Activated CD8-positive, alpha-beta T cell treated with anti-CD3 and anti-CD28 coated beads, Interleukin-2, amount 10 ng/mL, durations not matched to agents 7 days and 5 days (primary cell): ENCODE results near the gene SLC16A7. TPM values are rescaled to one million over a fixed set of nuclear protein-coding genes. Genes with fewer than 3 reads are reported as not detected.
"Not testable (repeated sequence)": the region's sequence is repeated elsewhere in the genome, so short reads cannot be mapped to it uniquely, and the experiment has no call there.

ENCODE experiments used
- ATAC-seq: fragments of 150-1000 bp; cut with Tn5 transposase; one replicate; pipeline ENCODE4 v1.10.0; 2021; ENCODE audit warnings: moderate library complexity
- CTCF ChIA-PET: fragments of 350-600 bp; sonication (Branson Sonifier 250); formaldehyde crosslinking; loops from one replicate; lab custom pipeline; 2021; ENCODE audit warnings: antibody characterized with exemption; lab: Charles Lee
- POLR2A ChIA-PET: fragments of 350-600 bp; sonication (Branson Sonifier 250); formaldehyde crosslinking; loops from one replicate; lab custom pipeline; 2021; ENCODE audit warnings: antibody characterized with exemption; lab: Charles Lee
- DNase-seq: peaks from one replicate; pipeline ENCODE4 v3.0.0-alpha.2; 2020
- H3K27ac Mint-ChIP-seq: one replicate; pipeline ENCODE4 v1.8.0; 2021; ENCODE audit warnings: mild to moderate bottlenecking, mixed read lengths
- H3K27me3 Mint-ChIP-seq: one replicate; pipeline ENCODE4 v1.8.0; 2021; ENCODE audit warnings: low read depth, mixed read lengths
- H3K36me3 Mint-ChIP-seq: one replicate; pipeline ENCODE4 v1.8.0; 2021; ENCODE audit warnings: low read depth, mixed read lengths
- H3K4me1 Mint-ChIP-seq: one replicate; pipeline ENCODE4 v1.8.0; 2021; ENCODE audit warnings: low read depth, mixed read lengths
- H3K4me3 Mint-ChIP-seq: one replicate; pipeline ENCODE4 v1.8.0; 2021; ENCODE audit warnings: mild to moderate bottlenecking, mixed read lengths
- H3K9me3 Mint-ChIP-seq: one replicate; pipeline ENCODE4 v1.8.0; 2022; ENCODE audit warnings: mixed read lengths; ENCODE audit not compliant: insufficient read depth
- total RNA-seq, 2 experiments: library from RNA; stranded (reverse); gene quantifications; one replicate each; pipeline ENCODE4 v1.2.3, GENCODE V29; 2021

Gene SLC16A7
- total RNA-seq, 2 experiments from 2014 or later = 35.9 to 38.8 TPM

DNA sequence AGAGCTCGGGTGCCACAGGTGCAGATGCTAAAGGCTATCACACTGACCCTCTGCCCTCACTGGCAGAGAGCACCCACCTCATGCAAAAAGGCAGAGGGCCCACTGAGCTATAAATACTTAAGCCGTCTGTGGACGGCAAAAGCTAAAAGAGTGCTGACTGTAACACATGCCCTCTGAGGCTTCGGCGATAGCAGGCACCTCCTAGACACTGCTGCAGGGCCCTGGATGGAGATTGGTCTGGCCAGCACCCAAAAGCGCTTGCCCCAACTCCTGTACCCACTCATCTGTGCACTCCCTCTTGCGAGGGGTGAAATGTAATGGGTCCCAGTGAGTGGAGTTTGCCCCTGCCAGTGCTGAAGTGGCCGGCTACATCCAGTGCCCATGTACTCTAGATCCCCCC is 148.7 kb downstream of the SLC16A7 start:
- no peak overlapping the region for H3K4me3 Mint-ChIP-seq
- no peak for DNase-seq
- H3K4me1 Mint-ChIP-seq = no peaks in the 10 kb centered on the region
- H3K27ac Mint-ChIP-seq = no peak overlapping the region
- H3K27me3 Mint-ChIP-seq = no peaks in the 10 kb centered on the region
- H3K9me3 Mint-ChIP-seq = peaks cover 1% of the 10 kb centered on the region
- peaks cover 21% of the 10 kb centered on the region for H3K36me3 Mint-ChIP-seq
- no peak for ATAC-seq
- POLR2A ChIA-PET = no interaction called here
- CTCF ChIA-PET = no interaction called here

DNA sequence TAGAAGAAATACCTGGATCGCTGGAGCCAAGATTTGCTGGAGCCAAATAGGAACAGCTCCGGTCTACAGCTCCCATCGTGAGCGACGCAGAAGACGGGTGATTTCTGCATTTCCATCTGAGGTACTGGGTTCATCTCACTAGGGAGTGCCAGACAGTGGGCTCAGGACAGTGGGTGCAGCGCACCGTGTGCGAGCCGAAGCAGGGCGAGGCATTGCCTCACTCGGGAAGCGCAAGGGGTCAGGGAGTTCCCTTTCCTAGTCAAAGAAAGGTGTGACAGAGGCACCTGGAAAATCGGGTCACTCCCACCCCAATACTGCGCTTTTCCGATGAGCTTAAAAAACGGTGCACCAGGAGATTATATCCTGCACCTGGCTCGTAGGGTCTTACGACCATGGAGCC is 155.3 kb downstream of the SLC16A7 start:
- ATAC-seq, H3K4me1 Mint-ChIP-seq, H3K27ac Mint-ChIP-seq, H3K4me3 Mint-ChIP-seq, POLR2A ChIA-PET, H3K27me3 Mint-ChIP-seq, CTCF ChIA-PET, DNase-seq: not testable (repeated sequence)
- Mint-ChIP-seq H3K9me3 (peaks cover 11% of the 10 kb centered on the region), H3K36me3 (peaks cover 18% of the 10 kb centered on the region)

DNA sequence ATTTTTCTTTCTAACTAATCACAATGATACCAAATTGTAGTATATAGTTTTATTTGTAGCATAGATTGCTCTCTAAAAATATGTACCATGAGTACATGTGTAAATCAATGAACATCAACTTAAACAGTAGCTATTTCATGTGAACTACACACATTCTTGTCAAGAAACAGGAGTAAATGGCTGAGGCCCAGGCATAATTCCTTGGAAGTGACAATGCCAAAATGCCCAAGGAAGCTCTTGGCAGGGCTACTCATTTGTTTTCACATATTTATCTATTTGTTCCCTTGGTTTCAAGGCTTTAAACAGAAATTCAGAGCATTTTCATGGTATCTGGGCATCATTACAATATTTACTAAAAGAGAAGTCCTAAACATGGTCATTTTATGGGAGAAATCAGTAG is 165.7 kb downstream of the SLC16A7 start:
- DNase-seq (no peak), ATAC-seq (no peak)
- peaks cover 2% of the 10 kb centered on the region for H3K4me1 Mint-ChIP-seq
- H3K4me3 Mint-ChIP-seq = no peak overlapping the region
- no peaks in the 10 kb centered on the region for H3K9me3 Mint-ChIP-seq
- no peaks in the 10 kb centered on the region for H3K27me3 Mint-ChIP-seq
- ChIA-PET POLR2A (no interaction called here), CTCF (no interaction called here)
- H3K36me3 Mint-ChIP-seq = peaks cover 2% of the 10 kb centered on the region
- no peak overlapping the region for H3K27ac Mint-ChIP-seq

DNA sequence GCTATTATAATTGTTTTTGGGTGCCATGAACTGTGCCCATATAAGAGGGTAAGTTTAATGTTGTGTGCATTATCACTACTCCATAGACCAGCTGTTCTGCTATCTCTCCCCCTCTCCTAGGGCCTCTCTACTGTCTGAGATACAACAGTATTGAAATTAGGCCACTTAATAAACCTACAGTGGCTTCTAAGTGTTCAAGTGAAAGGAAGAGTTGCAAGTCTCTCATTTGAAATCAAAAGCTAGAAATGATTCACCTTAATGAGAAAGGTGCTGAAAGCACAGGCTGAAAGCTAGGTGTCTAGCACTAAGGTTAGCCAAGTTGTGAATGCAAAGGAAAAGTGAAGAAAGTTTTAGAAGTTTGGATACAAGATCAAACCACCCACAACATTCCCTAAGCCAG is 168.0 kb downstream of the SLC16A7 start:
- Mint-ChIP-seq H3K4me1 (peaks cover 2% of the 10 kb centered on the region), H3K9me3 (no peaks in the 10 kb centered on the region), H3K27me3 (no peaks in the 10 kb centered on the region), H3K36me3 (peaks cover 8% of the 10 kb centered on the region), H3K4me3 (no peak overlapping the region), H3K27ac (no peak overlapping the region)
- ChIA-PET POLR2A (no interaction called here), CTCF (no interaction called here)
- ATAC-seq = no peak
- no peak for DNase-seq

DNA sequence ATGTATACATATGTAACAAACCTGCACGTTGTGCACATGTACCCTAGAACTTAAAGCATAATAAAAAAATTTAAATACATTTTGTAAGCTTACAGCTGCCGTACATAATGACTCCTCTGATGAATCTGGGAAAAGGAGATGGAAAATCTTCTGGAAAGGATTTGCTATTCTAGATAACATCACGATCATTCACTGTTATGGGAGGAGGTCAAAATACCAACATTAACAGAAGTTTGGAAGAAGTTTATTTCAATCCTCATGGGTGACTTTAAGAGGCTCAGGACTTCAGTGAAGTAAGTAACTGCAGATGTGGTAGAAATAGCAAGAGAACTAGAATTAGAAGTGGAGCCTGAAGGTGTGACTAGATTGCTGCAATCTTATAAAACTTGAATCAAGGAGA is 172.2 kb downstream of the SLC16A7 start:
- ATAC-seq (no peak), DNase-seq (no peak)
- POLR2A ChIA-PET = no interaction called here
- CTCF ChIA-PET = interaction anchor here (0.9 kb wide), 1 partner anchor 364 kb away, joined by 3 read pairs; no protein-coding TSS in a partner anchor
- no peak overlapping the region for H3K27ac Mint-ChIP-seq
- no peaks in the 10 kb centered on the region for H3K27me3 Mint-ChIP-seq
- H3K4me1 Mint-ChIP-seq = peaks cover 2% of the 10 kb centered on the region
- no peak overlapping the region for H3K4me3 Mint-ChIP-seq
- H3K36me3 Mint-ChIP-seq = peaks cover 8% of the 10 kb centered on the region
- no peaks in the 10 kb centered on the region for H3K9me3 Mint-ChIP-seq

DNA sequence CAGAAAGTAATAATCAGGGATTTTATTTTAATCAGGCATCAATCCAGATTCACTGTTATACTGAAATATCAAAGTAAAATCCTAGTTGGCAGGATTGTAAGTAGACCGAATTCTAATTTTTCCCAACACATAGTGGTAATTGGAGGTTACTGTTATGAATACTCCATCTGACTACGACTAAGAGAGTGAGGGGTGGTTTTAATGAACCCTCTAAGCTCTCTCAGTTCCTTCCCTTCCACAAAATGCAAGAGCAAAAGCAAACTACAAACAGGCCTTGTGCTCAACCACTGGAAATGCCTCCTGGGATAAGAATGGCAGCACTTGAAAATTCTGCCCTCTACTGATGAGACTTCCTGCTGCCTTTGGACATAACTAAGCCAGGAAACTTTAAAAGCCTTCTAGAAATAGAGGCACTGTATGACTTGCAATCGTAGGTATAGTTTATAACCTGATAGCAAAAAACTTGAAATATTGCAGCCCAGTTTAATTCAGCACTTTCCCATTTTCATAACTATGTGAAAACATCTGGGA is 184.8 kb downstream of the SLC16A7 start:
- Mint-ChIP-seq H3K27ac (no peak overlapping the region), H3K27me3 (no peaks in the 10 kb centered on the region), H3K4me3 (no peak overlapping the region), H3K36me3 (peaks cover 9% of the 10 kb centered on the region), H3K4me1 (no peaks in the 10 kb centered on the region), H3K9me3 (no peaks in the 10 kb centered on the region)
- DNase-seq (no peak), ATAC-seq (no peak)
- ChIA-PET POLR2A (no interaction called here), CTCF (no interaction called here)

DNA sequence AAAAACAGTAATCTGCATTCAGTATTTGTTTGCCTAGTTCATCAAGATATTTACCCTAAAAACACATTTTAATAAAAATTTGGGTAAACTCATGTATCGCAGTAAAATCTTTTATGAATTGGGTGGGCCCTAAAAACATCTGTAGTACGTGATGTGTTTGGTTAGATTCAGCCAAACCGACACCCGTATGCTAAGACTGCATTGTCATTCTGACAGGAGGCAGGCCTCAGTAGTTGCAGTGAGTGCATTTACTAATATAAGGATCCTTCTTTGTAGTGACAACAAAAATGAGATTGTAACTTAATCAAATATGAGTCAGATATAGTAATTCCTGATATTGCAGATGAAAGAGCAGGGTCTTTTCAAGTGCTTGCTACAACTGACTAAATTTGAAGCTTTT is 191.8 kb downstream of the SLC16A7 start:
- Mint-ChIP-seq H3K36me3 (peaks cover 6% of the 10 kb centered on the region), H3K9me3 (peaks cover 7% of the 10 kb centered on the region), H3K27me3 (no peaks in the 10 kb centered on the region), H3K27ac (no peak overlapping the region), H3K4me1 (no peaks in the 10 kb centered on the region), H3K4me3 (no peak overlapping the region)
- ATAC-seq (no peak), DNase-seq (no peak)
- ChIA-PET CTCF (no interaction called here), POLR2A (no interaction called here)

DNA sequence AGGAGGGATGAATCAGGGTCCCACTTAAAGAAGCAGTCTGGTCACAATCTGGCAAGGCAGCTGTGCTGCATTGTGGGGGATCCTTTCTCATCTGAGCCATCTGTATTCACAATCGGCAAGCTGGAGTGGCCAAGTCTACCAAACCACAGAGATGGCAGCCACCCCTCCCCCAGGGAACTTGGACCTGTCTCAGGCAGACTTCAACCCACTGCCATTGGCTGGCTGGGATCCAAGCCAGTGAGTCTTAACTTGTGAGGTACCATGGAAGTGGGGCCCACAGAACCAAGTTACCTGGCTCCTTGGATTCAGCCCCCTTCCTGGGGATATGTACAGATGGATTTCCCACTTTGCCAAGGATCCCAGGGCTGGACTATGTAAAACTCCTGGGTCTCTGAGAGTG is 196.8 kb downstream of the SLC16A7 start:
- ChIA-PET POLR2A (no interaction called here), CTCF (no interaction called here)
- Mint-ChIP-seq H3K27me3 (no peaks in the 10 kb centered on the region), H3K36me3 (peaks cover 15% of the 10 kb centered on the region), H3K9me3 (peaks cover 22% of the 10 kb centered on the region), H3K27ac (no peak overlapping the region), H3K4me3 (no peak overlapping the region), H3K4me1 (no peaks in the 10 kb centered on the region)
- DNase-seq (no peak), ATAC-seq (no peak)

DNA sequence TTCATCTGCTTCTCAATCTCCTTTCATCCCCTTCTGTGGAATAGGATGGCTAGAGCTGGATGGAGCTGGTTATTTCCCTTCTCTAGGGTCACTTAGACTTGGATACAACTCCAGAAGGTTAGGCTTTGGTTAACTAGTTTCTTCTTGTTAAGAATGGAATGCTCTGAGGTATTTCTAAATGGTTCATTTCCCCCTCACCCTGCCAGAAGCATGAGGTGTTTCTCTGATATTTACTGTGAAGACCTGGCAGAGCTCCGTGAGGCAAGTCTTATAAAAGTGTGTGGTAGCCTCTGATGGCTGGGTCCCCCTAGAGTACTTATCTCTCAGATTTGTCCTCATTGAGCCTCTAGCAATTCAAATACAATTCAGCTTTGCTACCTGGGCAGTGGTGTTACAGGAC is 207.9 kb downstream of the SLC16A7 start:
- no peaks in the 10 kb centered on the region for H3K36me3 Mint-ChIP-seq
- no peak overlapping the region for H3K27ac Mint-ChIP-seq
- no peaks in the 10 kb centered on the region for H3K4me1 Mint-ChIP-seq
- ChIA-PET CTCF (no interaction called here), POLR2A (no interaction called here)
- DNase-seq (no peak), ATAC-seq (no peak)
- H3K4me3 Mint-ChIP-seq = no peak overlapping the region
- no peaks in the 10 kb centered on the region for H3K27me3 Mint-ChIP-seq
- H3K9me3 Mint-ChIP-seq = no peaks in the 10 kb centered on the region

DNA sequence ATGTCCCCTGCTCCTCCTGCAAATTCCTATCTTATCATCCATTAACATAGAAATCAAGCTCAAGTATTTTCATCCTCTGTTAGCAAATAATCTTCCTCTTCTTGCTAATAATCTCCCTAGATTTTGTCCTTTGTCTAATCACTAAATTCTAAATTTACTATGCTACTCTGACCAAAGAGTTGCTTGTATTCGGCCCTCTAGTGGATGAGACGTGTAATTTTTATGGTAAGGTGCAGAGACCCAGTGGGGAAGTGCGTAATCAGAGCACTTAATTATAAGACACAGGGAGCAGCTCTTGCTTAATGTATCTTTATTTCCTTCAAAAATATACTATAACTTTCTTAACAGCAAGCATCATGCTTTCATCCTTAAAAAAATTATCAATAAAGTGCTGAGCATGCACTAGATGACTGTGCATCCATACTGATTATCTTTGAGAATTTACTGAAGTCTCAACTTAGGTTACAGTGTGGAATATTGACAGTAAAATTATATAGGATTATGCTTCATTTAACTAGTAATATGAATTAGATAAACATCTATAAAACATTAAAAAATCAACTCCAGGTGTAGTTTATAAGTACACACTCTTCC is 212.6 kb downstream of the SLC16A7 start:
- Mint-ChIP-seq H3K36me3 (no peaks in the 10 kb centered on the region), H3K9me3 (no peaks in the 10 kb centered on the region), H3K27ac (no peak overlapping the region), H3K4me1 (no peaks in the 10 kb centered on the region), H3K27me3 (no peaks in the 10 kb centered on the region), H3K4me3 (no peak overlapping the region)
- ATAC-seq (peak; percentile 71), DNase-seq (no peak)
- CTCF ChIA-PET = interaction anchor here (0.6 to 1.4 kb wide), 7 partner anchors 9 to 400 kb away, joined by 3 to 8 read pairs (median 3); no protein-coding TSS in a partner anchor
- POLR2A ChIA-PET = no interaction called here

DNA sequence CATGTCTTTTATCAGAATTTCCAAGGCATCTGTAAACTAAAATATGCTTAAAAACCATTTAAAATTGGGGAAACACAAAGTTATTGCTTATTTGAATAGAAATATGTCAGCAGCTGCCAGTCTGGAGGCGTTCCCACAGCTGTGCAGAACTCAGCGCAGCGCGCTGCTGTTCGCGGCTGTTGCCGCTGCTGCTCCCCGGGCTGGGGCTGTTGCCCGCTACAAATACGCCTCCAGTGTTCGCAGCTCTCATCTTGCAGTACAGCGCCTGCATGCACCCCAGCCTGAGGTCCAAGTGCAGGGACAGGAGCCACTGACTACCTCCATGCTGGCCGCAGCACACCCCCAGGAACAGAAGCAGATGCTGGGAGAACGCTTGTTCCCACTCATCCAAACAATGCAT is 216.2 kb downstream of the SLC16A7 start:
- no peak overlapping the region for H3K27ac Mint-ChIP-seq
- no peaks in the 10 kb centered on the region for H3K9me3 Mint-ChIP-seq
- H3K27me3 Mint-ChIP-seq = no peaks in the 10 kb centered on the region
- DNase-seq (no peak), ATAC-seq (no peak)
- ChIA-PET POLR2A (no interaction called here), CTCF (interaction anchor here (0.7 to 1.3 kb wide), 2 partner anchors 328 to 409 kb away, joined by 3 read pairs; no protein-coding TSS in a partner anchor)
- H3K4me1 Mint-ChIP-seq = no peaks in the 10 kb centered on the region
- no peaks in the 10 kb centered on the region for H3K36me3 Mint-ChIP-seq
- no peak overlapping the region for H3K4me3 Mint-ChIP-seq

DNA sequence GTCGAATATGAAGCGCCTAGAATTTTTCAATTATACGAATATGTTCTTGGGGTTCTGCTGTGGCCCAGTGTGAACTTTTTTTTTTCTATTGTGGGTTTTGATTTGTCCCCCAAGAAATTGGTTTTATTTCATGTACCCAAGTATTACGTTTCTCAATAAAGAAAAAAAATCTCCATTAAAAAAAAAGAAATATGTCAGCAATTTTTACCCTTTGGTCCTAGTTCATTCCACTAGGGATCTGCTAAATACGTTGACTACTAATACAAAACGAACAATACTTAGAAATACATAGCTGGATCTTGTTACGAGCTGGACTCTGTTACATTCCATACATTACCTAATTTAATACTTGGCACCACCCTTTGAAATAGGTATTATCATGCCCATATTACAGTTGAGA is 216.9 kb downstream of the SLC16A7 start:
- H3K4me1 Mint-ChIP-seq = no peaks in the 10 kb centered on the region
- POLR2A ChIA-PET = interaction anchor here (0.6 kb wide), 1 partner anchor 215 kb away, joined by 3 read pairs; no protein-coding TSS in a partner anchor
- CTCF ChIA-PET = interaction anchor here (0.7 to 1.3 kb wide), 2 partner anchors 329 to 410 kb away, joined by 3 read pairs; no protein-coding TSS in a partner anchor

More for the DNA sequence above, 216.9 kb downstream of the SLC16A7 start:
- Mint-ChIP-seq H3K9me3 (no peaks in the 10 kb centered on the region), H3K4me3 (no peak overlapping the region), H3K27ac (no peak overlapping the region), H3K27me3 (no peaks in the 10 kb centered on the region), H3K36me3 (no peaks in the 10 kb centered on the region)
- no peak for ATAC-seq
- DNase-seq = no peak
